Raji (cell line): ENCODE measurements around the gene TBC1D32.

Experiments
- POLR2A ChIP-seq: IDR thresholded peaks from 2 replicates; pipeline ENCODE4 v1.6.1; 2011; ENCODE audit warnings: low read depth, low read length, control low read depth; ENCODE audit not compliant: insufficient read depth

Gene TBC1D32

DNA sequence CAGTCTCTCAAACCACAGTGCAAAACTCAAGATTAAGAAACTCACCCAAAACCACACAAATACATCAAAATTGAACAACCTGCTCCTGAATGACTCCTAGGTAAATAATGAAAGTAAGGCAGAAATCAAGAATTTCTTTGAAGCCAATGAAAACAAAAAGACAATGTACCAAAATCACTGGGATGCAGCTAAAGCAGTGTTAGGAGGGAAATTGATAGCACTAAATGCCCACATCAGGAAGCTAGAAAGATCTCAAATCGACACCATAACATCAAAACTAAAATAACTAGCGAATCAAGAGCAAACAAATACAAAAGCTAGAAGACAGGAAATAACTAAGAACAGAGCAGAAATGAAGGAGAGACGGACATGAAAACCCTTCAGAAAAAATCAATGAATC lies 70.5 kb downstream of the TBC1D32 start:
- TF ChIP-seq POLR2A = no peak

DNA sequence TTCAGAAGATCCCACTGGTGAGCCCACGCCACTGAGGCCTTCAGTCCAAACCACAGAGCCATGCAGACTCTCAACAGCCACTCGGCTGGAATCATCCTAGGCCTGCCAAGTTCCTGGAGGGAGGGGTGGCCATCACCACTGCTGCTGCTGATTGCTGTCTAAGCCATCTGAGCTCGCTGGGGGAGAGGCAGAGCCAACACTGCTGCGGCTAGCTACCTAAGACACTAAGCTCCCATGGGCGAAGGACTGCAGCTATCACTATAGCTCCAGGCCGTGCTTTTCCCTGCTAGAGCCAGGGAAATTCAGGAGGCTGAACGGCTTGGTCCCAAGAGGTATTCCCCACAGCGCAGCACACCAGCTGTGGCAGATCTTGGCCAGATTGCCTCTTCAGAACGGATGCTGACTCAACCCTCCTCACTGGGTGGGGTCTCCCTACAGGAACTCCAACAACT lies 73.6 kb downstream of the TBC1D32 start:
- TF ChIP-seq POLR2A = no peak

DNA sequence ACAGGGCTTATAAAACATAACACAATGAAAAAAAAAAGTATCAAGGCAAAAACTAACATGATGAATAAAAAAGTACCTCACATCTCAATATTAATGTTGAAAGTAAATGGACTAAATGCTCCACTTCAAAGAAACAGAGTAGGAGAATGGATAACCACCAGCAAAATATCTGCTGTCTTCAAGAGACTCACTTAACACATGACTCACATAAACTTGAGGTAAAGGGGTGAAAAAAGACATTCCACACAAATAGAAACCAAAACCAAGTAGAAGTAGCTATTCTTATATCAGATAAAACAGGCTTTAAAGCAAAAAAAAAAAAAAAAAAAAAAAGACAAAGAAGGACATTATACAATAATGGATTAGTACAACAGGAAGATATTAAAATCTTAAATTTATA lies 86.9 kb downstream of the TBC1D32 start:
- no peak for TF ChIP-seq POLR2A

DNA sequence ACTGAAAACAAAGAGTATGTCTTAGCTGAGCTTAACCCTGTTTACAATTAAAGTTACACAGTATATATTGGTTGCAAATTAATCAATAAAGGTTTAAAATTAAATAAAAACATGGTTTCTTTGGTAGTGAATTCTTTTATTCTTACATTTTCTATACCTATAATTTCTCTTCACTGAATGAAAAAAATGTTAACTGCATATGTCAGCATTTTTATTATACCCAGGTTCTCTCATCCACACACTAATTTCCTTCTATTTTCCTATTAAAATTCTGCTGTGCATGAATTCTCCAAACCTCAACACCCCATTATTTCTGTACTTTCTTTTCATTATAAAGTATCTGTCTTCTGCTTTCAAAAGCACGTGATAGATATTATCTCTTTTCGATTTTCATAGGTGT lies 91.9 kb downstream of the TBC1D32 start:
- no peak for TF ChIP-seq POLR2A

- TF ChIP-seq POLR2A = no peak
Measured at GRCh38 chr6:121237859-121238258, 96.4 kb downstream of the TBC1D32 start.

DNA sequence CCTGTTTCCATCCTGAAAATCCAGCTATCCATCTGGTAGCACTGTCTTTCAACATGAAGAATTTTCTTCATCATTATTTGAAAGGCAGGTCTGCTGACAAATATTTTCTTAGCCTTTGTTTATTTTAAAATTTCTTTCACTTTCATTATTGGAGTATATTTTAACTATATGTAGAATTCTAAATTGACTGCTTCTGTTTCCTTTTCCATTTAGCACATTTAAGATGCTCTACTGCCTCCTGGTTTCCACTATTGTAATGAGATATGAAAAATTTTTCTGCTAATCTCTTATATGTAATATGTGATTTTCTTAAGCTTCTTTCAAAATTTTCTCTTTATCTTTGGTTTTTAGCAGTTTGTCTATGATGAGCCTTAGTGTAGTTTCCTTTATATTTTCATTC lies 97.3 kb downstream of the TBC1D32 start:
- no peak for TF ChIP-seq POLR2A

GRCh38 chr6:121235386-121235785 lies 98.9 kb downstream of the TBC1D32 start:
- TF ChIP-seq POLR2A = no peak

- TF ChIP-seq POLR2A = no peak
Measured at GRCh38 chr6:121223930-121224329, 110.3 kb downstream of the TBC1D32 start.

GRCh38 chr6:121223212-121223611 lies 111.1 kb downstream of the TBC1D32 start:
- TF ChIP-seq POLR2A = no peak

DNA sequence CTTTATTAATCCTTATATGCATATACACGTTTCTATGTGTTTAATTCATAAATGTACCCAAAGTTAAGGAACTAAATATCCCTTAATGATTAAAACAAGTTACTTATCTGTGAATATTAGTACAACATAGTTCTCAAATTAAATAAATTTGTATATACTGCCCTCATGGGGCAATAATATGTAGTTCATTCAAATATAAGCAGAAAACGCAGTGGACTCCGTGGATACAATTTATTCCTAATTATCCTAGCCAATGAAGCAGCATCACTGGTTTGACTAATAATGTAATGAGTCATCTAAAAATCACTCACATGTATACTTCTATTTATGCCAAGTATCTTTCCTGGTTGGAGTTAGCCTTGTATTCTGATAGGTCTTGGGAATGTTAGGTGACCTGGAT lies 111.6 kb downstream of the TBC1D32 start:
- TF ChIP-seq POLR2A = no peak

GRCh38 chr6:121216928-121217327 lies 117.4 kb downstream of the TBC1D32 start:
- no peak for TF ChIP-seq POLR2A

DNA sequence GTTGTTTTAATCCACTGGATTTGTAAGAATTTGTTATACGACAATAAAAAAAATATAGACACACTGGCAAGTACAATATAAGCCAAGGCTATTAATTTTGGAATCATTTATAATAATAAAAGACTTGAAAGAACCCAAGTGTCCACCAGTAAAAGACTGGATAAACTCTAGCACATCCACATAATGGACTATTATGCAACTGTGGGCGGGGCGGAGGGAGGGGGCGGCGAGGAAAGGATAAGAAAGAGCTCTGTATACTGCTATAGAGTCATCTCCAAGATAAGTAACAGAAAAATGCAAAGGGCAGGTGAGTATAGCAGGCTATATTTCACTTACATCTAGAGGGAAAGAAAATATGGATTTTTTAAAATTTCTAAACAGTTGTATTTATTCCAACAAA lies 123.3 kb downstream of the TBC1D32 start:
- TF ChIP-seq POLR2A = no peak

DNA sequence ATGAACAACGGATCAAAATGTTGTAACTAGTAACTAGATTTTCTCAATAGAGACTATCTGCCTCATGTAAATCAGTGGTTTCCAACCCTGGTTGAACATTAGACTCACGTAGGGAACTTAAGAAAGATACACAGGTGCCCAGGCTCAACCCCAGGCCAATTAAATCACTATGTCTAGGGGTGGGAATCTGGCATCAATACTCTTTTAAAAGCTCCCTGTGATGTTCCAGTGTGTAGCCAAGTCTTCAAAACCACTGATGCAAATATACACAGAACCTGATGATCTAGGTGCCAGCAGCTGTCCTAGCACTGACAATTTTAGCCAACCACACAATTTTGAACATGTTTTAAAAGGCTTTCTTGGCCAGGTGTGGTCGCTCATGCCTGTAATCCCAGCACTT lies 128.7 kb downstream of the TBC1D32 start:
- TF ChIP-seq POLR2A = no peak

DNA sequence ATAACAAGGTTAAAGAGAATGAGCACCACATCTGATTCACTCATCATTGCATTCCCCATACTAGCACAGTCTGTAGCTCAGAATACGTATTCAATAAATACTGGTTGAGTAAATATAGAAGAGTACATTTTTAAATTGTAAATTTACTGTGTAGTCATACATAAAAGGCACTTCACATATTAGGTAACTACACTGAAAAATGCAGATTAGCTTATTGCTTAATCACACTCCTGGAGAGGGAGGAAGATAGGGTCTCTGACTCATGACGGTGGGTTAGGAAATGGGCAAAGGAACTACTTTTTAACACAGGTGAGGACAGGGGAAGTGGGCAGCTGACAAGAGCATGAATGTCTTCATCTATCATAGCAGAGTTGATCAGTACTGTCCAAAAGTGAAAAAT lies 133.2 kb downstream of the TBC1D32 start:
- no peak for TF ChIP-seq POLR2A

- no peak for TF ChIP-seq POLR2A
Measured at GRCh38 chr6:121190122-121190521, 144.2 kb downstream of the TBC1D32 start.

DNA sequence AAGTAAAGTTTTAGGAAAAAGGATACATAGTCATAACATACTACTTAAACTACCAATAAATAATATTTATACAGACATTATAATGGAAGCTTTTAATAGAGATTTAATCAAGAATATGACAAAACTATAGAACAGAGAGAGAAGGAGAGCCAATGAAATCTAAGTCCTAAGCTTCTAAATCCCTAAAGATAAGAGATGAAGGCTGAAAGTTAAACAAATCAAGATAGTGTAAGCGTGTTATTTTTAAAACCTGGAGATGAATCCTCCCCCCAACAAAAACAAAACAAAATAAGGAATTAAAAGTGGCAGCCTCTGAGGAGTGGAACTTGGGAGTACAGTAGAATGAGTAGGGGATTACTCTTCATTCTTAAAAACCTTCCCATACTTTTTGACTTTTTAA lies 145.9 kb downstream of the TBC1D32 start:
- TF ChIP-seq POLR2A = no peak

DNA sequence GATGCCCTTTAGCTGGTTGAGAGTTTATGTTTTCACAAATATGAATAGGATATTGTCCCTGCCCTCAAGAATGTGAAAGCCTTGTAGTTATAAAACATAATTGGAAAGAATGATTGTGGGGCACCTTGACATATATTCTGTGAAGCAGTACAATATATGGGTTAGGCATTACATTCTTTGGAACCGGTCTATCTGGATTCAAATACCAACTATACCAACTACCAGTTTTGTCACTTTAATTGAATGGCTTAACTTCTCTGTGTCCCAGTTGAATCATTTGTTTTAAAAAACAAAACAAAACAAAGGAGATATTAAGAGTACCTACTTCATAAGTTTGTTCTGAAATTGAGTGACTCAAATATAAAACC lies 146.5 kb downstream of the TBC1D32 start:
- no peak for TF ChIP-seq POLR2A
